Uterus (tissue), 4 donors: Measurements from ENCODE around the gene ZMAT3. TPM values are rescaled to one million over a fixed set of nuclear protein-coding genes. Genes with fewer than 3 reads are reported as not detected.
"Not testable (repeated sequence)": the region's sequence is repeated elsewhere in the genome, so short reads cannot be mapped to it uniquely, and the experiment has no call there.

Experiments used
- DNase-seq, 2 donors: peaks; one replicate each; pipeline ENCODE4 v3.0.0-alpha.2; 2019 to 2020
- H3K27ac ChIP-seq, 2 donors: fragments of 200-600 bp; sonication (generic); 1 replicate in 1 of 2; 2 replicates in 1 of 2; pipeline ENCODE4 v1.5.1; 2016 to 2018
- H3K27me3 ChIP-seq, 2 donors: fragments of 200-600 bp; sonication (generic); one replicate each; pipeline ENCODE4 v1.5.1; 2018 to 2019; ENCODE audit warnings: control low read depth in 1 of 2
- H3K36me3 ChIP-seq, 2 donors: fragments of 200-600 bp; sonication (generic); one replicate each; pipeline ENCODE4 v1.5.1; 2019; ENCODE audit warnings: control low read depth in 1 of 2
- H3K4me1 ChIP-seq, 2 donors: fragments of 200-600 bp; sonication (generic); one replicate each; pipeline ENCODE4 v1.5.1; 2018 to 2019; ENCODE audit warnings: control low read depth in 1 of 2
- H3K4me3 ChIP-seq, 2 donors: fragments of 200-600 bp; sonication (generic); 1 replicate in 1 of 2; 2 replicates in 1 of 2; pipeline ENCODE4 v1.5.1; 2018 to 2019; ENCODE audit warnings: mild to moderate bottlenecking in 1 of 2
- H3K9me3 ChIP-seq, 2 donors: fragments of 200-600 bp; sonication (generic); one replicate each; pipeline ENCODE4 v1.5.1; 2019; ENCODE audit warnings: control low read depth in 1 of 2
- CTCF ChIP-seq, 4 experiments: fragments of 200-600 bp in 2 of 4; fragments of 450-650 bp in 2 of 4; sonication (generic) in 2 of 4; IDR thresholded peaks; one replicate each; pipeline ENCODE4 v1.5.1; 2016 to 2019; ENCODE audit warnings: antibody characterized with exemption in 4 of 4, mild to moderate bottlenecking in 2 of 4, moderate library complexity in 1 of 4
- POLR2A ChIP-seq, 2 donors: fragments of 450-650 bp; IDR thresholded peaks; one replicate each; pipeline ENCODE4 v1.6.1; 2016; ENCODE audit warnings: antibody characterized with exemption in 2 of 2, mild to moderate bottlenecking in 1 of 2, moderate library complexity in 1 of 2
- intact Hi-C: fragments of 100-400 bp; cut with DNase I; formaldehyde crosslinking; loops from one replicate; pipeline ENCODE4 v1.15.1; 2023; ENCODE audit warnings: low total_unique reads
- total RNA-seq, 4 donors: library from RNA; depleted of rRNA in 3 of 4; stranded (reverse); fragments of >200 nt in 3 of 4; gene quantifications; one replicate each; pipeline versions ENCODE4 v1.1.0 to v1.2.4, GENCODE V29; 2014 to 2023
- donor health status: DM: yes; HTN: yes; CAD: no.

ZMAT3 gene
- total RNA-seq, 4 donors from 2014 or later: 9.4 to 24.4 (median 13.9) TPM

GRCh38 chr3:179038216-179038898 lies 33.3 kb downstream of the ZMAT3 start:
- H3K27ac ChIP-seq: peak overlapping the region in 1 of 2 donors; percentile 16
- no peaks in the 10 kb centered on the region for H3K9me3 ChIP-seq
- no peak for DNase-seq
- H3K27me3 ChIP-seq: no peaks in the 10 kb centered on the region
- H3K4me1 ChIP-seq: peaks cover 0 to 3% of the 10 kb centered on the region in 2 donors
- no peak for TF ChIP-seq POLR2A (IDR thresholded peaks at IDR 0.05)
- TF ChIP-seq CTCF (IDR thresholded peaks at IDR 0.05): no peak
- intact Hi-C loops: no loop called here
- no peaks in the 10 kb centered on the region for H3K36me3 ChIP-seq
- no peak overlapping the region for H3K4me3 ChIP-seq

DNA sequence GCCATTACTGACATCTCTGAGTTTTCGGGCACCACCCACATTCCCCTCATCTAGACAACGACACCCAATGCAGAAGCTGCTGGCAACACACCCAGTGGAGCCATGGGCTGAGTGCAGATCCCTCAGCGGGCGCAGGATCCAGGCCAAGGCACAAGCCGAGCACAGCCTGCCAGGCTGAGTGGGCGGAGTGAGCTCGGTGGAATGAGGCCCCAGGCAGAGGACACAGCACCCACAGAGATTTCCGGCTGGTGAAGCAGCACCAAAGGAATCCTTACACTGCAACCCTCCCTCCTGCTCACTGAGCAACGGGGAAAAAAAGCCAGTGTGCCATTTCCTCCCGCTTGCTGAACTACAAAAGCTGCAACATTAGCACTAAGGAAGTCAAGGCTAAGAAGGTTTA lies 34.3 kb downstream of the ZMAT3 start:
- Histone ChIP-seq H3K27ac (peak overlapping the region; percentile 6 to 16), H3K4me1 (peaks cover 0 to 3% of the 10 kb centered on the region in 2 donors), H3K4me3 (no peak overlapping the region), H3K9me3 (no peaks in the 10 kb centered on the region), H3K27me3 (no peaks in the 10 kb centered on the region), H3K36me3 (no peaks in the 10 kb centered on the region)
- peak; percentile 19 to 39 for DNase-seq
- no peak for TF ChIP-seq POLR2A (IDR thresholded peaks at IDR 0.05)
- TF ChIP-seq CTCF (IDR thresholded peaks at IDR 0.05): no peak
- intact Hi-C loops: no loop called here

DNA sequence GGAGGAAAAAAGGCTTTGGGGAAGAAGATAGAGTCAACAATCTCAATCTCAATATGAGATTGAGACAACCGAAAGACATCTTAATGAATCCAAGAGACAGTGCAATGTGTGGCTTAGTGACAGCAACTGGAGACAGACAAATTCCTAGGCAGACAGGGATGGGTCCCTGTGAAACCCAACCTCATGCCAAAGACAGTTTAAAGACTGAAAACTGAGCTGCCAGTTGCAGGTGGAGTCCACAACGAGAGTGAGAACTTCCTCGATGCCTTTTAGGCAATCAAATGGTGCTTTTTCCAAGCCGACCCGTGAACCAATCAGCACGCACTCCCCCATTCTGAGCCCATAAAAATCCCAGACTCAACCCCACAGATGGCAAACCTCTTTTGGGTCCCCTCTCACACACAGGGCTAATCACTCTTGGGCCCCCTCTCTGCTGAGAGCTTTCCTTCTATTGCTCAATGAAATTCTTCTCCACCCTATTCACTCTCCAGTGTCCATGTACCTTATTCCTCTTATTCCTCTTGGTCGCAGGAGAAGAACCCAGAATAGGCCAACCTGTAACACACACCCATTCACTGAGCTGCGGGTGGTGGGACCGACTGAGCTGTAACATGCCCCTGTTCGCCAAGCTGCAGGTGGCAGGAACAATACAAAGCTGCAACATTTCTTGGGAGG lies 34.8 kb downstream of the ZMAT3 start:
- TF ChIP-seq CTCF (IDR thresholded peaks at IDR 0.05) (no peak), POLR2A (IDR thresholded peaks at IDR 0.05) (no peak)
- H3K27ac ChIP-seq: peak overlapping the region in 1 of 2 donors; percentile 16
- intact Hi-C loops: no loop called here
- no peak for DNase-seq
- peaks cover 0 to 3% of the 10 kb centered on the region in 2 donors for H3K4me1 ChIP-seq
- no peaks in the 10 kb centered on the region for H3K9me3 ChIP-seq
- no peaks in the 10 kb centered on the region for H3K27me3 ChIP-seq
- H3K36me3 ChIP-seq: no peaks in the 10 kb centered on the region
- no peak overlapping the region for H3K4me3 ChIP-seq

DNA sequence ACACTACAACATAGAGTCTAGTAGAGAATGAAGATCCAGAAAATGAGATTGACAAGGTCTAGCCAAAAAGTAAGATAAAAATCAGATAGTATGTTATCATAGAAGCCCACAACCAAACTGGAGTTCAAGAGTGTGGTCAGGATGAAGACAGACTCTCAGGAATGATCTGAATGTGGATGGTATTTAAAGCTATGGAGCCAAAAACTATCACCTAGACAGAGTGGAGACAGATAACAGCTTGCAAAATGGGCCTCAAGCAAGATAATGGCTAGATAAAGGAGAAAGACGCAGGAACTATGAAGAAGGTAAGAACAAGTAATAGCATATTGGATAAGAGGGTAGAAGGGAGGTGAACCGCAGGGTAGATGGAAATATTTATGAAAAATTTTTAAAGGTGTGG lies 35.4 kb downstream of the ZMAT3 start:
- Histone ChIP-seq H3K4me1 (peaks cover 0 to 3% of the 10 kb centered on the region in 2 donors), H3K27me3 (no peaks in the 10 kb centered on the region), H3K4me3 (no peak overlapping the region), H3K9me3 (no peaks in the 10 kb centered on the region), H3K27ac (no peak overlapping the region), H3K36me3 (no peaks in the 10 kb centered on the region)
- TF ChIP-seq POLR2A (IDR thresholded peaks at IDR 0.05): no peak
- no peak for TF ChIP-seq CTCF (IDR thresholded peaks at IDR 0.05)
- intact Hi-C loops: no loop called here
- no peak for DNase-seq

DNA sequence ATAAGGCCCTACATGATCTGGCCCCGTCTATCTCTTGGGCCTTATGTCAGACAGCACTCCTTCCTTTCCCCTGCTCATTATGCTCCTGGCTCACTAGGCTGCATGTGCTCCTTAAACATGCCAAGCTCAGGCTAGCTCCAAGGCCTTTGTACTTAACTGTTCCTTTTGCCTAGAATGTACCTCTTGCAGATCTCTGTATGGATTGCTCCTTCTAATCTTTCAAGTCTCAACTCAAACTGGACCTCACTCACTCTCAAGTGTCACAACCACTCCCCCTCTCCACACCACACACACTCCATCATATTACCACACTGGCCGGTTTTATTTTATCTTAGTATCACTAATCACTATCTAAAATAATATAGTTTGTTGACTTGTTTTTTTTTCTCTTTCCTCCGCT lies 36.4 kb downstream of the ZMAT3 start:
- Histone ChIP-seq H3K9me3 (no peaks in the 10 kb centered on the region), H3K36me3 (no peaks in the 10 kb centered on the region), H3K27me3 (no peaks in the 10 kb centered on the region), H3K4me1 (peaks cover 0 to 3% of the 10 kb centered on the region in 2 donors), H3K27ac (no peak overlapping the region), H3K4me3 (no peak overlapping the region)
- DNase-seq: no peak
- intact Hi-C loops: no loop called here
- TF ChIP-seq CTCF (IDR thresholded peaks at IDR 0.05) (no peak), POLR2A (IDR thresholded peaks at IDR 0.05) (no peak)

GRCh38 chr3:179033304-179033657 lies 38.3 kb downstream of the ZMAT3 start:
- DNase-seq, intact Hi-C loops: not testable (repeated sequence)

GRCh38 chr3:179032454-179033303 lies 38.9 kb downstream of the ZMAT3 start:
- H3K4me1 ChIP-seq, H3K4me3 ChIP-seq, DNase-seq, H3K9me3 ChIP-seq, intact Hi-C loops, H3K27me3 ChIP-seq, H3K36me3 ChIP-seq, H3K27ac ChIP-seq: not testable (repeated sequence)

More at GRCh38 chr3:179033304-179033657, 38.3 kb downstream of the ZMAT3 start:
- not testable (repeated sequence) for H3K9me3 ChIP-seq, H3K36me3 ChIP-seq, H3K27me3 ChIP-seq, H3K27ac ChIP-seq, H3K4me1 ChIP-seq, H3K4me3 ChIP-seq
